ENCODE measurements around the gene CLCN2. TPM values are rescaled to one million over a fixed set of nuclear protein-coding genes. Genes with fewer than 3 reads are reported as not detected.
A peak's percentile ranks its signal among the peaks of the same experiment; 100 is the strongest.

CLCN2 gene
- total RNA-seq, 6 experiments from 2014 or later, result 1.8 to 2.9 (median 2.5) TPM

- intact Hi-C loops (cut with DNase I), result loop anchor here in 1 of 2 donors (10.0 kb wide), 1 partner anchor 141 kb away; no protein-coding TSS in a partner anchor
- DNase-seq, result no peak
- Histone ChIP-seq H3K4me3 (no peak overlapping the region), H3K27me3 (no peaks in the 10 kb centered on the region), H3K27ac (no peak overlapping the region), H3K36me3 (peaks cover 16 to 79% (median 44%) of the 10 kb centered on the region in 4 donors), H3K4me1 (no peaks in the 10 kb centered on the region), H3K9me3 (no peaks in the 10 kb centered on the region)
- no peak for TF ChIP-seq POLR2A (IDR thresholded peaks at IDR 0.05)
- peak; percentile 27 to 48 (median 36) for TF ChIP-seq CTCF (IDR thresholded peaks at IDR 0.05)
- ATAC-seq, result peak; percentile 43 to 58 (median 46)
- 45% methylated on average over 1 of the region's 1 CpG for WGBS (ENCODE audit: insufficient coverage, low coverage, low lambda C conversion rate, missing lambda C conversion rate)
Observed at GRCh38 chr3:184305577-184305976, 55.8 kb downstream of the CLCN2 start.

- no peak for ATAC-seq
- peaks cover 8 to 49% (median 25%) of the 10 kb centered on the region in 4 donors for H3K36me3 ChIP-seq
- H3K4me3 ChIP-seq, result peak overlapping the region in 2 of 3 donors; percentile 69 to 99
- DNase-seq, result no peak
- no peak overlapping the region for H3K27ac ChIP-seq
- H3K4me1 ChIP-seq, result peaks cover 0 to 8% (median 6%) of the 10 kb centered on the region in 4 donors
- WGBS (ENCODE audit: insufficient coverage, low coverage, low lambda C conversion rate, missing lambda C conversion rate), result 67% methylated on average over 3 of the region's 3 CpGs
- no peaks in the 10 kb centered on the region for H3K27me3 ChIP-seq
- H3K9me3 ChIP-seq, result no peaks in the 10 kb centered on the region
- TF ChIP-seq POLR2A (IDR thresholded peaks at IDR 0.05) (no peak), CTCF (IDR thresholded peaks at IDR 0.05) (no peak)
- intact Hi-C loops (cut with DNase I), result loop anchor here in 1 of 2 donors (10.0 kb wide), 1 partner anchor 136 kb away; no protein-coding TSS in a partner anchor
Observed at GRCh38 chr3:184300378-184300720, 61.1 kb downstream of the CLCN2 start.

- 11% methylated on average over 21 of the region's 29 CpGs for WGBS (ENCODE audit: insufficient coverage, low coverage, low lambda C conversion rate, missing lambda C conversion rate)
- intact Hi-C loops (cut with DNase I), result loop anchor here in 1 of 2 donors (10.0 kb wide), 2 partner anchors 135 to 405 kb away; no protein-coding TSS in a partner anchor
- DNase-seq (no peak), ATAC-seq (no peak)
- TF ChIP-seq POLR2A (IDR thresholded peaks at IDR 0.05) (no peak), CTCF (IDR thresholded peaks at IDR 0.05) (no peak)
- peak overlapping the region in 2 of 3 donors; percentile 40 to 50 for H3K27ac ChIP-seq
- peaks cover 8 to 43% (median 24%) of the 10 kb centered on the region in 4 donors for H3K36me3 ChIP-seq
- no peaks in the 10 kb centered on the region for H3K27me3 ChIP-seq
- peak overlapping the region; percentile 69 to 99 (median 92) for H3K4me3 ChIP-seq
- H3K9me3 ChIP-seq, result no peaks in the 10 kb centered on the region
- H3K4me1 ChIP-seq, result peaks cover 0 to 8% (median 6%) of the 10 kb centered on the region in 4 donors
Observed at GRCh38 chr3:184299488-184300377, 61.7 kb downstream of the CLCN2 start.

DNA sequence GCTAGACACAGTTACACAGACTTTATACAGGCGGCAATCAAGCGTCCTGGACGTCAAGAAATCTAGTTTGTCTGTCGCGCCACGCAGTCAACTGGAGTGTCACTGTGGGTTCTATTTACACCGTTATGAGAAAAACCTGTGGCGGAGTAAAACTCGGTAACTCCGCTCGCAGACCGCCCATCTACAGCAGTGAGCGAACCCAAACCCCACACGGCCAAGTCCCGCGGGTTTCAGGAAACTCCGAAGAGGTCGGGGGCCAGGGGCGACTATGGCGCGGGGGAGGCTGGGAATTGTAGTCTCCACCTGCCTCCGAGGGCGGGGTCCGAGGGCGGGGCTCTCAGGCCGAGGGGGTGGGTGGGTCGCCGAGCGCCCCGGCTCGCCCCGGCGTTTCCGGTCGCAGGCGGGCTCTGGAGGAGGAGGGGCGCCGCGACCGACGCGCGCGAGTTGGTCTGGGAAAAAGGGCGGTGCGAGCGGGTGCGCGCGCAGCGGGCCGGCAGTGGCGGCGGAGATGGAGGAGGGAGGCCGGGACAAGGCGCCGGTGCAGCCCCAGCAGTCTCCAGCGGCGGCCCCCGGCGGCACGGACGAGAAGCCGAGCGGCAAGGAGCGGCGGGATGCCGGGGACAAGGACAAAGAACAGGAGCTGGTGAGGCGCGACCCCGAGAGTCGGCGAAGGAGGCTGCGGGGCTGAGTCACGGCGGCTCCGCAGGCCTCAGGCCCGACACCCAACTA is 62.5 kb downstream of the CLCN2 start, which contains the start of gene PSMD2:
Gene PSMD2, plus strand, starts transcription at position 483 of the 729 bp plus-strand sequence. Its CDS starts 26 bp downstream, at position 509.
- DNase-seq (peak; percentile 98 to 99 (median 99)), ATAC-seq (peak; percentile 98 to 99 (median 98))
- H3K4me3 ChIP-seq, result peak within 1 kb of the TSS; percentile 69 to 99 (median 92)
- H3K36me3 ChIP-seq, result peaks cover 8 to 35% (median 20%) of the 10 kb centered on the region in 4 donors
- intact Hi-C loops (cut with DNase I), result loop anchor here in 1 of 2 donors (10.0 kb wide), 1 partner anchor 404 kb away; no protein-coding TSS in a partner anchor
- H3K27me3 ChIP-seq, result no peaks in the 10 kb centered on the region
- TF ChIP-seq POLR2A (IDR thresholded peaks at IDR 0.05) (peak; percentile 73), CTCF (IDR thresholded peaks at IDR 0.05) (no peak)
- H3K4me1 ChIP-seq, result peaks cover 0 to 8% (median 6%) of the 10 kb centered on the region in 4 donors
- WGBS (ENCODE audit: insufficient coverage, low coverage, low lambda C conversion rate, missing lambda C conversion rate), result 1% methylated on average over 17 of the region's 78 CpGs
- no peaks in the 10 kb centered on the region for H3K9me3 ChIP-seq
- peak within 1 kb of the TSS; percentile 50 to 80 (median 69) for H3K27ac ChIP-seq
